Astrocyte (in vitro differentiated cells and primary cell): ENCODE data around the gene CNDP2.

ENCODE experiments used
- CTCF ChIP-seq: IDR thresholded peaks from 2 replicates; pipeline ENCODE4 v1.5.1; 2011; ENCODE audit warnings: low read depth, mild to moderate bottlenecking, inconsistent platforms, low read length, moderate library complexity; ENCODE audit not compliant: insufficient read depth
- EZH2 ChIP-seq: IDR thresholded peaks from 2 replicates; pipeline ENCODE4 v1.6.1; 2012; ENCODE audit warnings: mild to moderate bottlenecking, low read length, inconsistent platforms; ENCODE audit not compliant: insufficient read depth

- no peak for TF ChIP-seq CTCF
- no peak for TF ChIP-seq EZH2
Measured at GRCh38 chr18:74498712-74499627, 2.8 kb downstream of the CNDP2 start.
